Globus pallidus (tissue), 1 donor: ENCODE results near the gene LGALS3.
"Not testable (repeated sequence)": the region's sequence is repeated elsewhere in the genome, so short reads cannot be mapped to it uniquely, and the experiment has no call there.

Source experiments
- DNase-seq: peaks from one replicate; pipeline ENCODE4 v3.0.0-alpha.2; 2015; ENCODE audit warnings: low spot score

The LGALS3 gene

GRCh38 chr14:55129086-55129427, at the start of gene LGALS3:
TSS of gene LGALS3 (plus strand) at chr14:55129252. CDS start at chr14:55137374, 8,122 bp downstream.
- DNase-seq = no peak

- not testable (repeated sequence) for DNase-seq
Measured at GRCh38 chr14:55079961-55080360, 49.1 kb upstream of the LGALS3 start.

- DNase-seq = no peak
Measured at GRCh38 chr14:55084401-55085059, 44.5 kb upstream of the LGALS3 start.

GRCh38 chr14:55085060-55085660, 43.9 kb upstream of the LGALS3 start:
- DNase-seq = no peak

- no peak for DNase-seq
Measured at GRCh38 chr14:55086938-55087337, 42.1 kb upstream of the LGALS3 start.

GRCh38 chr14:55088356-55088755, 40.7 kb upstream of the LGALS3 start:
- DNase-seq = no peak

GRCh38 chr14:55092341-55092740, 36.7 kb upstream of the LGALS3 start:
- no peak for DNase-seq

- DNase-seq = no peak
Measured at GRCh38 chr14:55094292-55095157, 34.5 kb upstream of the LGALS3 start.

- DNase-seq = peak; percentile 25
Measured at GRCh38 chr14:55097881-55098560, 31.0 kb upstream of the LGALS3 start.

GRCh38 chr14:55098561-55098898, 30.5 kb upstream of the LGALS3 start:
- DNase-seq = no peak

GRCh38 chr14:55099756-55100155, 29.3 kb upstream of the LGALS3 start:
- no peak for DNase-seq

- DNase-seq = no peak
Measured at GRCh38 chr14:55101698-55102097, 27.4 kb upstream of the LGALS3 start.

- DNase-seq = peak; percentile 78
Measured at GRCh38 chr14:55102141-55102621, 26.9 kb upstream of the LGALS3 start.

- no peak for DNase-seq
Measured at GRCh38 chr14:55103005-55103640, 25.9 kb upstream of the LGALS3 start.

- no peak for DNase-seq
Measured at GRCh38 chr14:55103971-55104954, 24.8 kb upstream of the LGALS3 start.

GRCh38 chr14:55105991-55106390, 23.1 kb upstream of the LGALS3 start:
- no peak for DNase-seq

- no peak for DNase-seq
Measured at GRCh38 chr14:55107766-55108554, 21.1 kb upstream of the LGALS3 start.

GRCh38 chr14:55109836-55110235, 19.2 kb upstream of the LGALS3 start:
- DNase-seq = no peak

GRCh38 chr14:55111122-55111708, 17.8 kb upstream of the LGALS3 start:
- no peak for DNase-seq
